Activated T-cell treated with anti-CD3 and anti-CD28 coated beads, Interleukin-2, amount 50 U/mL, for 4 hours (primary cell): ENCODE data around the gene KRTAP10-11. TPM values are rescaled to one million over a fixed set of nuclear protein-coding genes. Genes with fewer than 3 reads are reported as not detected.
"Not testable (repeated sequence)": the region's sequence is repeated elsewhere in the genome, so short reads cannot be mapped to it uniquely, and the experiment has no call there.

Source experiments
- ATAC-seq, 2 donors: fragments of 200-7000 bp; cut with Tn5 transposase; one replicate each; pipeline ENCODE4 v1.10.0; 2021
- DNase-seq: peaks from one replicate; pipeline ENCODE4 v3.0.0-alpha.2; 2020
- H3K27me3 Mint-ChIP-seq: one replicate; pipeline ENCODE4 v1.8.0; 2021; ENCODE audit warnings: low read depth, mixed read lengths
- H3K36me3 Mint-ChIP-seq: one replicate; pipeline ENCODE4 v1.8.0; 2022; ENCODE audit warnings: mixed read lengths; ENCODE audit not compliant: insufficient read depth
- H3K4me1 Mint-ChIP-seq: one replicate; pipeline ENCODE4 v1.8.0; 2021; ENCODE audit warnings: low read depth, mixed read lengths
- H3K4me3 Mint-ChIP-seq: one replicate; pipeline ENCODE4 v1.8.0; 2021; ENCODE audit warnings: mild to moderate bottlenecking, moderate library complexity, mixed read lengths
- H3K9me3 Mint-ChIP-seq: one replicate; pipeline ENCODE4 v1.8.0; 2021; ENCODE audit warnings: mixed read lengths
- total RNA-seq, 3 donors: library from RNA; stranded (reverse); gene quantifications; one replicate each; pipeline ENCODE4 v1.2.1, GENCODE V29; 2021

Gene KRTAP10-11, protein sequence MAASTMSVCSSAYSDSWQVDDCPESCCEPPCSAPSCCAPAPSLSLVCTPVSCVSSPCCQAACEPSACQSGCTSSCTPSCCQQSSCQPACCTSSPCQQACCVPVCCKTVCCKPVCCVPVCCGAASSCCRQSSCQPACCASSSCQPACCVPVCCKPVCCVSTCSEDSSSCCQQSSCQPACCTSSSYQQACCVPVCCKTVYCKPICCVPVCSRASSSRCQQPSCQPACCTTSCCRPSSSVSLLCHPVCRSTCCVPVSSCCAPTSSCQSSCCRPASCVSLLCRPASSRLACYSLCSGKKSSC
- total RNA-seq = not detected

DNA sequence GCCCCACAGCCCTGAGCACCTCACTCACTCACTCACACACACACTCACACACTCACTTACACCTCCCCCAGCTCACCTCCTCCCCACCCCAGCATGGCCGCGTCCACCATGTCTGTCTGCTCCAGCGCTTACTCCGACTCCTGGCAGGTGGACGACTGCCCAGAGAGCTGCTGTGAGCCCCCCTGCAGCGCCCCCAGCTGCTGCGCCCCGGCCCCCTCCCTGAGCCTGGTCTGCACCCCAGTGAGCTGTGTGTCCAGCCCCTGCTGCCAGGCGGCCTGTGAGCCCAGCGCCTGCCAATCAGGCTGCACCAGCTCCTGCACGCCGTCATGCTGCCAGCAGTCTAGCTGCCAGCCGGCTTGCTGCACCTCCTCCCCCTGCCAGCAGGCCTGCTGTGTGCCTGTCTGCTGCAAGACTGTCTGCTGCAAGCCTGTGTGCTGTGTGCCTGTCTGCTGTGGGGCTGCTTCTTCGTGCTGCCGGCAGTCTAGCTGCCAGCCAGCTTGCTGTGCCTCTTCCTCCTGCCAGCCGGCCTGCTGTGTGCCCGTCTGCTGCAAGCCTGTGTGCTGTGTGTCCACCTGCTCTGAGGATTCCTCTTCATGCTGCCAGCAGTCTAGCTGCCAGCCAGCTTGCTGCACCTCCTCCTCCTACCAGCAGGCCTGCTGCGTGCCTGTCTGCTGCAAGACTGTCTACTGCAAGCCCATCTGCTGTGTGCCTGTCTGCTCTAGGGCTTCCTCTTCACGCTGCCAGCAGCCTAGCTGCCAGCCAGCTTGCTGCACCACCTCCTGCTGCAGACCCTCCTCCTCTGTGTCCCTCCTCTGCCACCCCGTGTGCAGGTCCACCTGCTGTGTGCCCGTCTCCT, at the start of gene KRTAP10-11:
TSS of gene KRTAP10-11 (plus strand) at position 49 of the 856 bp plus-strand sequence. CDS start at position 94, 45 bp downstream.
- not testable (repeated sequence) for H3K4me1 Mint-ChIP-seq, H3K27me3 Mint-ChIP-seq, ATAC-seq, DNase-seq, H3K36me3 Mint-ChIP-seq, H3K4me3 Mint-ChIP-seq
- H3K9me3 Mint-ChIP-seq = peaks cover 19% of the 10 kb centered on the region

DNA sequence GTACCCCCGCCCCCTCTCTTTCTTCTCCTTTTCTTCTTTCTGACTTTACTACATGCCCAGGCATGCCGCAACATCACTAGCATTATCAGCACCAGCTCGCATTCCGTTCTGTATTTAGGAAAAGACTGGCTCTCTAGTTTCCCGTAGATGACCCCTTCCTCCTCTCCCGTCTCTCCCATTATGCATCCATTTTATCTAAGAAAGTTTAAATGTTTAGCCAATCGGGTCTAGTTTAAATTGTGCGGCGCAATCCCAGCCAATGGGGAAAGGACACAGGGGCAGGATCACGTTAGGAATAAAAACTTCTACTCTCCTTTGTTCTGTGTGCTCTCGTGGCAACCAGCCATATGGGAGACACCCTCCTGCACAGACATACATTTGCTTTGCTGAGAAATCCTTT, 48.2 kb upstream of the KRTAP10-11 start:
- peaks cover 1% of the 10 kb centered on the region for H3K36me3 Mint-ChIP-seq
- no peaks in the 10 kb centered on the region for H3K27me3 Mint-ChIP-seq
- DNase-seq (no peak), ATAC-seq (no peak)
- H3K9me3 Mint-ChIP-seq = peaks cover 6% of the 10 kb centered on the region
- H3K4me3 Mint-ChIP-seq = no peak overlapping the region
- peaks cover 2% of the 10 kb centered on the region for H3K4me1 Mint-ChIP-seq

DNA sequence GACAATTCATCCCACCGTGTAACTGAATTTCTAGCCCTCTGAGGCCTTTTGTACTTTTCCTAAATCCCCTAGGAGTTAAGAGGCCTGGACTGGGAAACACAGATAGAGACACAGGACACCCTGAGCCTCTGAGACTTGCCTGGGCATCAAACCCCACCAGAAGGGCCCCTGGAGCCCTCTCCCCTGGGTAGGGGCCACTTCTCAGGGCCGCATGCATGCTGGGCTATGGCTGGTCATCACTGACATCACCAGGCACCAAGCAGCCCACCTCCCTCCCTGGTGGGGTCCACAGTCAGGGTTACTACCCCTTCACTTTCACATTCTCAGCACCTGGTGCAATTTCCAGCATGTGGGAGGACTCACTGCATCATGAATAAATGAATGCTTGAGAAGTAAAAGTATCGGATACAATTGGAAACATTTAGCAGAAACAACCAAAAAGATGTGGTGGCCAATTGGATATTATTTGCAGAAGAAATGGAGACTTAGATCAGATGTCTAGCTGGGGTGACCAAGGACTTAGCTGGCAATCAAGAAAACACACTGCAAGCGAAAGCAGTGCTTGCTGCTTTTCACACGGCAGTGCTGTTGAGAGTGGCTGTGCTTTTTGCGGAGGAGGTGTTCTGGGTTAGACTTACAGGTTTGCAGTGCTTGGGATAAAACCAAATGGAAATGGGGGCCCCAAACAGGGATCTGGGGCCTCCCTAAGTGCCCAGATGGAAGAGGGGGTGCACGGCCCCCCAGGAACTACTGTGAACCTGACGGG, 46.8 kb upstream of the KRTAP10-11 start:
- DNase-seq (no peak), ATAC-seq (no peak)
- Mint-ChIP-seq H3K4me3 (no peak overlapping the region), H3K9me3 (peaks cover 6% of the 10 kb centered on the region), H3K4me1 (no peaks in the 10 kb centered on the region), H3K36me3 (peaks cover 1% of the 10 kb centered on the region), H3K27me3 (peaks cover 6% of the 10 kb centered on the region)

DNA sequence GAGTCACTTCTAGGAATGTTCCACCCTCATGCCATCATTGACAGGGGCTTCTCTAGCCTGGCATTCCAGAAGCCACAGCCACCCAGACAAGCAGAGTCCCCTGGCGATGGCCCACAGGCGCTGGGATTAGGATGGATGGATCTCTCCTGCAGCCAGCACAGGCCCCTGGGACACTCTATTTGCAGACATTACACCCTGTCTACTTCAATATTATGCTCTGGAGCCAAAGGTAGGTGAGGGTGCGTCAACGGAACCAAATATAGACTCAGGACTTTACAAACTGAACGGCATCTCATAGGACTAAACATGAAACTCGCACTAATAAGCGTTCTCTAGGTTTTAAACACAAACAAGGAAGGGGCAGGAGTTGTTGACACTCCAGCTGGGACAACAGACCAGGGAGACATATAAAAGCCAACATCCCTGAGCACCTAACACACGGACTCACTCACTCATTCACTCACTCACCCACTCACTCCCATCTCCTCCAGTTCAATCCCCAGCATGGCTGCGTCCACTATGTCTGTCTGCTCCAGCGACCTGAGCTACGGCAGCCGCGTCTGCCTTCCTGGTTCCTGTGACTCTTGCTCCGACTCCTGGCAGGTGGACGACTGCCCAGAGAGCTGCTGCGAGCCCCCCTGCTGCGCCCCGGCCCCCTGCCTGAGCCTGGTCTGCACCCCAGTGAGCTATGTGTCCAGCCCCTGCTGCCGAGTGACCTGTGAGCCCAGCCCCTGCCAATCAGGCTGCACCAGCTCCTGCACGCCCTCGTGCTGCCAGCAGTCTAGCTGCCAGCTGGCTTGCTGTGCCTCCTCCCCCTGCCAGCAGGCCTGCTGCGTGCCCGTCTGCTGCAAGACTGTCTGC, 45.9 kb upstream of the KRTAP10-11 start, which contains the start of gene KRTAP10-7:
TSS of gene KRTAP10-7 (plus strand) at position 480 of the 861 bp plus-strand sequence. CDS start at position 505, 25 bp downstream.
- DNase-seq, H3K9me3 Mint-ChIP-seq, H3K4me1 Mint-ChIP-seq, H3K27me3 Mint-ChIP-seq, ATAC-seq, H3K4me3 Mint-ChIP-seq, H3K36me3 Mint-ChIP-seq: not testable (repeated sequence)

DNA sequence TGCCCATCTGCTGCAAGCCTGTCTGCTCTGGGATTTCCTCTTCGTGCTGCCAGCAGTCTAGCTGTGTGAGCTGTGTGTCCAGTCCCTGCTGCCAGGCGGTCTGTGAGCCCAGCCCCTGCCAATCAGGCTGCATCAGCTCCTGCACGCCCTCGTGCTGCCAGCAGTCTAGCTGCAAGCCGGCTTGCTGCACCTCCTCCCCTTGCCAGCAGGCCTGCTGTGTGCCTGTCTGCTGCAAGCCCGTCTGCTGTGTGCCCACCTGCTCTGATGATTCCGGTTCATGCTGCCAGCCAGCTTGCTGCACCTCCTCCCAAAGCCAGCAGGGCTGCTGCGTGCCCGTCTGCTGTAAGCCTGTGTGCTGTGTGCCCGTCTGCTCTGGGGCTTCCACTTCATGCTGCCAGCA, 45.1 kb upstream of the KRTAP10-11 start:
- not testable (repeated sequence) for ATAC-seq, H3K4me3 Mint-ChIP-seq, H3K4me1 Mint-ChIP-seq, H3K9me3 Mint-ChIP-seq, DNase-seq, H3K36me3 Mint-ChIP-seq, H3K27me3 Mint-ChIP-seq

DNA sequence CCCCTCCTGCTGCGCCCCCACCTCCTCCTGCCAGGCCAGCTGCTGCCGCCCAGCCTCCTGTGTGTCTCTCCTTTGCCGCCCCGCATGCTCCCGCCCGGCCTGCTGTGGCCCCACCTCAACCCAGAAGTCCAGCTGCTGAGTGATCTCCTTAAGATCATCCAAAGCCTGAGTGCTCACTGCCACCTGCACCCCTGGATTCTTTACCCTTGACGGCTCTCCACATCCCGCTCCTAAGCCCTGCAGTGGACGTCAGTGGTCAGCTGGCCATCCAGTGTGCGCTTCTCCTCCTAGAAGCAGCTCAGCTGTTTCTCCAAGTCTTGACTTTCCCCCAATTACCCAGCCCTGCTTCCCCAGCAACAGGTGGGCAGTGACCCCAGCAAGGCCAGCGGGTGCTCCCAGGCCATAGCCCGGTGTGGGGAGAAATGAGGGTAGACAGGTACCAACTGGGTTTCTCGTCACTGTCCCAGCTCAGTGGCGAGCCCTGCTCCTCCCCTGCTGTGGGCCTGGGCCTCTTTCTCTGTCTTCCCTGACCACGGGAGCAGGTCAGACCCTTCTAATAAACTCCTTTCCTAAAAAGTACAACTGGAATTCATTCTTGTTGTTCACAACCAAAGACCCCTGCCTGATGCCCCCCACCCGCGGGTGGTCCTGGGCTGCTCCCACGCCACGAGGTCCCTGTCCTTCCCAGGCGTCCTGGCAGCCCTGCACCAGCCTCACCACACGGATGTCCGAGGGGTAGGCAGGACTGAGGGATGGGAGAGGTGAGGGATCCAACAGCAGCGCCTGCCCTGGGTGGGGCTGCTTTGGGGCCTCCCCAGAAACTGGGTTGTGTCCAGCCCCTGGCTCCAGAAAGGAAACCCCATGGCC, 44.4 kb upstream of the KRTAP10-11 start:
- Mint-ChIP-seq H3K9me3 (peaks cover 10% of the 10 kb centered on the region), H3K4me1 (no peaks in the 10 kb centered on the region), H3K36me3 (peaks cover 1% of the 10 kb centered on the region), H3K4me3 (no peak overlapping the region), H3K27me3 (peaks cover 6% of the 10 kb centered on the region)
- ATAC-seq (no peak), DNase-seq (no peak)

DNA sequence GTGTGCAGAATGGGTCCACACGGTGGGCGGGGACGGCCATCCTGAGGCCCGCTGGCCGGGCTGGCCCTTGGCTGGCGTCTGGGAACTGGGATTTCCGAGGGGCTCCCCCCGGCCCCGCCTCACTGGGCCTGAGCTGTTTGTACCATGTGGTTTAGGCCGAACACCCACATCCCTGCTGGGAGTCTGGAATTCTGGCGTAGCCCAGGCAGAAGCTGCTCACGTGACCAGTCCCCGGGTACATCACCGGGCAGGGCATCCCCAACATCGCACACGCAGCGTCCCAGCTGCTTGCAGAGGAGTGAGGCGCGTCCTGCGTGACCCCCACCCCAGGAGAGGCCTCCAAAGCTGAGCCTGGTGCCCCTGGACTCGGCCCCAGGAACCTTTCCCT, 43.8 kb upstream of the KRTAP10-11 start:
- H3K4me1 Mint-ChIP-seq = no peaks in the 10 kb centered on the region
- ATAC-seq (no peak), DNase-seq (no peak)
- no peak overlapping the region for H3K4me3 Mint-ChIP-seq
- peaks cover 10% of the 10 kb centered on the region for H3K9me3 Mint-ChIP-seq
- peaks cover 1% of the 10 kb centered on the region for H3K36me3 Mint-ChIP-seq
- H3K27me3 Mint-ChIP-seq = peaks cover 6% of the 10 kb centered on the region

DNA sequence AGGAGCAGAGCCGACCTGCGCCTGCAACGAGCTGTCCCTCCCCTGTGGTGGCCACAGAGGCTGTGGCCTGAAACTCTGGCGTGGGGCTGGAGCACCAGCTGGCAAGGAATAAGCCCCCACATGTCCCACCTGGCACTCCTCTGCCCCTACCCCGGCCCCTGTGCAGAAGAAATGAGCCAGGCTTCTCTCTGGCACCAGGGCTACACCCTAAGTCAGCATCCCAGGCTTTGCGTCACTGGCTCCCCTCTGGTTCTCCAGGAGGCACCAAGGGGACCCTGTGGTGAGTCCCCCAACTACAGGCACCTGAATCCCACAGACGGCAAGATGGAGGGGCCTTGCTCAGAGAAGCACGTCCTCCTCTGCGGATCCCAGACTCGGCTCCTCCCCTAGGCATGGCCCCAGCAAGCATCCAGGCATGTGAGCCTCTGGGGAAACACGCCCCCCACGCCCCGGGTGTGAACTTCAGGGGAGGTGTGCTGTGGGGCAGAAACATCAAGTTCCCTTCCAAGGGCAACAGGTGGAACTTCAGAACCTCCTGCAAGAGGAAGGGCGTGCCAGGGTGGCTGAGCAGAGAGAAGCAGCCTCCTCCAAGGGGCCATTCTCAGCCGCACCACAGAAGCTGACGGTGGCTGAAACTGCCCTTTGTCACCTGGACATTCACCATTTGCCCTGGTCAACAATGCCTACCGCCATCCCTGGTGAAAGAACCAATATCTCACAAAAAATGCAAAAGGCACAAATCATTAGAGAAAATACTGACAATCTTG, 42.9 kb upstream of the KRTAP10-11 start:
- Mint-ChIP-seq H3K27me3 (peaks cover 6% of the 10 kb centered on the region), H3K9me3 (peaks cover 10% of the 10 kb centered on the region), H3K36me3 (peaks cover 1% of the 10 kb centered on the region), H3K4me1 (no peaks in the 10 kb centered on the region), H3K4me3 (no peak overlapping the region)
- DNase-seq (no peak), ATAC-seq (no peak)

DNA sequence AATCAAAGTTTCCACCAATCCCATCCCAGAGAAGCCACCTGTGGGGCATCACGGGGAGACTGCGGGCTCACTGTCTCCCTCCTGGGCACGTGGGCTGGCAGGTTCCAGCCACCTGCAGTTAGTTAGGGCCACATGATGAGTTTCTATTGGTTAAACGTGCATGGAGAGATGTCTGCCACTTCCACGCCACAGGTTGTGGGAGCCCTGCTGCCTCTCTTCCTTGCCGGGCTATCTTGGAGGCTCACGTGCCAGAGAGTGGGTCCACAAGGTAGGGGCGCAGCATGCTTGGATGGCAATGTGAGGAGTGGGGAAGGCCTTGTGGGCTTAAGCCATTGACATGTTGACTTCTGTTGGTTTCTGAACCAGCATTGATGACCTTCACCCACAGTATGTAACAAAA, 42.3 kb upstream of the KRTAP10-11 start:
- H3K9me3 Mint-ChIP-seq = peaks cover 6% of the 10 kb centered on the region
- no peak for ATAC-seq
- no peaks in the 10 kb centered on the region for H3K4me1 Mint-ChIP-seq
- H3K36me3 Mint-ChIP-seq = no peaks in the 10 kb centered on the region
- H3K27me3 Mint-ChIP-seq = peaks cover 6% of the 10 kb centered on the region
- H3K4me3 Mint-ChIP-seq = no peak overlapping the region
- DNase-seq = no peak

DNA sequence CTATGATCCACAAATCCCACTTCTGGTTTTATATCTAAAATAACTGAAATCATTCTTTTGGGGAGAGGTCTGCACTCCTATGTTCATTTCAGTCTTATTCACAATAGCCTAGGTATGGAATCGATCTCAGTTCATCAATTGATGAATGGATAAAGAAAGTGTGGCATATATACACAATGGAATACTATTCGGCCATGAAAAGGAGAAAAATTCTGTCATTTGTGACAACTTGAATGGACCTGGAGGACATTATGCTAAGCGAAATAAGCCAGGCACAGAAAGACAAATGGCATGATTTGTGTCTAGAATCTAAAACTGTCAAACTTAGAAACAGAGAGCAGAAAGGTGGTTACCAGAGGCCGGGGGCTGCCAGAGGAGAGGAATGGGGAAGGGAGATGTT, 39.7 kb upstream of the KRTAP10-11 start:
- Mint-ChIP-seq H3K4me3 (no peak overlapping the region), H3K9me3 (peaks cover 21% of the 10 kb centered on the region), H3K4me1 (no peaks in the 10 kb centered on the region), H3K36me3 (peaks cover 7% of the 10 kb centered on the region), H3K27me3 (peaks cover 6% of the 10 kb centered on the region)
- ATAC-seq (no peak), DNase-seq (no peak)

DNA sequence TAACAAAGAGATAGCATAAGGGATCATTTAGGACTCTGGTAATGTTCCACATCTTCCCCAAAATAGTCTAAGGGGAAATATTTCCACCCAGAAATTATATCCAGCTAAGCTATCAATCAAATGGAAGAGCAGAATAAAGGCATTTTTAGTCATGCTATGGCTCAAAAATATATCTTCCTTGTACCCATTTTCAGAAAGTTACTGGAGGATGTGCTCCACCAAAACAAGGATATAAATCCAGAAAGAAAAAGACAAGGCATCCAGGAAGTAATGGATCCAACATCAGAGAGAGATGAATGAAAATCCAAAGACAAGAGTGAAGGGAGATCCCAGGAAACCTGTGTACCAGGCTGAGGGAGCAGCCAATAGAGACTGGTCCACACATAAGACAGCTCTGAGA, 37.0 kb upstream of the KRTAP10-11 start:
- Mint-ChIP-seq H3K9me3 (peaks cover 21% of the 10 kb centered on the region), H3K4me1 (no peaks in the 10 kb centered on the region), H3K4me3 (no peak overlapping the region), H3K27me3 (peaks cover under 1% of the 10 kb centered on the region), H3K36me3 (peaks cover 7% of the 10 kb centered on the region)
- no peak for DNase-seq
- no peak for ATAC-seq

DNA sequence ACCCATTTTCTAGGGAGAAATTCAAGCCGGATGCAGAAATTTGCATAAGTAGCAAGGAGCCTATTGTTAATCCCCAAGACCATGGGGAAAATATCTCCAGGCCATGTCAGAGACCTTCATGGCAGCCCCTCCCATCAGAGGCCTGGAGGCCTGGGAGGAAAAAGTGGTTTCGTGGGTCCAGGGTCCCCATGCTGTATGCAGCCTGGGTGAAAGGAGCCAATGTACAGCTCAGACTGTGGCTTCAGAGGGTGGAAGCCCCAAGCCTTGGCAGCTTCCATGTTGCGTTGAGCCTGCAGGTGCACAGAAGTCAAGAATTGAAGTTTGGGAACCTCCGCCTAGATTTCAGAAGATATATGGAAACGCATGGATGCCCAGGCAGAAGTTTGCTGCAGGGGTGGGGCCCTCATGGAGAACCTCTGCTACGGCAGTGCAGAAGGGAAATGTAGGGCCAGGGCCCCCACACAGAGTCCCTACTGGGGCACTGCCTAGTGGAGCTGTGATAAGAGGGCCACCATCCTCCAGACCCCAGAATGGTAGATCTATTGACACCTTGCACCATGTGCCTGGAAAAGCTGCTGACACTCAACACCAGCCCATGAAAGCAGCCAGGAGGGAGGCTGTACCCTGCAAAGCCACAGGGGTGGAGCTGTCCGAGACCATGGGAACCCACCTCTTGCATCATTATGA, 35.9 kb upstream of the KRTAP10-11 start:
- H3K9me3 Mint-ChIP-seq = peaks cover 21% of the 10 kb centered on the region
- not testable (repeated sequence) for H3K4me3 Mint-ChIP-seq, H3K27me3 Mint-ChIP-seq, H3K36me3 Mint-ChIP-seq, DNase-seq, H3K4me1 Mint-ChIP-seq, ATAC-seq
